GM21619 (cell line): ENCODE data around the gene AGAP1.

Source experiments
- ATAC-seq: cut with Tn5 transposase; IDR thresholded peaks from one replicate; pipeline ENCODE4 v1.9.1; 2021; ENCODE audit not compliant: unreplicated experiment

Gene AGAP1

DNA sequence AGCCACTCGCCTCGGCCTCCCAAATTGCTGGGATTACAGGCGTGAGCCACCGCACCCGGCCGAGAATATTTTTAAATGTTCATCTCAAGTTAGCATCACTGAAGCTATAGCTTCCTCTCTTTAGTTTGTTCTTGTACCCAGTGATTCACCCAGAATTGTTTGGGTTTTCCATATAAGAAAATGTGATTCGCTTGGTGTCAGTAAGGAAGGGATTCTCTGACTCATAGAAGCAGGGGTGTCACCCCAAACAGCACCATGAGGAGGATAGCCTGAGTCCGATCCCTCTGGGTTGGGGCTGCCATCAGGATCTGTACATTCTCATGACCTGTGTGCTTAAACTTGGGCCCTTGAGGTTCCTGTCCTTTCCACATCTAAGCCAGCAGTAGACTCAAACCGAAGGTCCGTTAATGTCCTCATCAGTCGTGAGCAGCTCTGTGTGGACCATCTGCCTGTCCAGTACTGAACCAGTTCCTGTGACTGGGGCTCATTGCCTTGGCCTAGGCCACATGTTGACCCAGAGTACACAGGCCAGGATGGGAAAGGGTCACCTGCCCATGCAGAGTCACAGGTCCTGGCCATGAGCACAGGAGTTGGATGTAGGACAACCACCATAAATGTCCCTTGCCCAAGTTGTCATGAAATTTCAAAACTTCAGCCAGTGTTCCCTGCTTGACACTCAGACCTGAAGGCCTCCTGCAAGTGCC is 362.5 kb downstream of the AGAP1 start:
- no peak for ATAC-seq

GRCh38 chr2:235857598-235857997 is 363.8 kb downstream of the AGAP1 start:
- ATAC-seq: no peak

DNA sequence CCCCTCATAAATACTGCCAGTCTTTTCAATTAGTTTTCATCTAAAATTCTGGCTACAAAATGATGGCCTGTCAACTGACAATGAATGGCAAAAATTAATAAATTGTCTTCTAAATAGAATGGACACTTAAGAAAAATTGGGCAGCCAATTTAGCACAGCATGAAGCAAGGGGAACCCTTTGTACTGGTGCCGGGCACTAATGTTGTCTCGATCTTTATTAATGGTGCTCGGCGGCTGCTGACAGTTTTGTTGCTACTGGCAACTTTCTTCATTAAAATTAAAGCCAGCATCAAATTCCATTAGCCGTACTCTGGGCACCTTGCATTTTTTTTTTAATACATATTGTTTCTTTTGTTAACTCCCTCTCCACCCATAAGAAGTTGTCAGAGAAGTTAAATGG is 365.0 kb downstream of the AGAP1 start:
- no peak for ATAC-seq

DNA sequence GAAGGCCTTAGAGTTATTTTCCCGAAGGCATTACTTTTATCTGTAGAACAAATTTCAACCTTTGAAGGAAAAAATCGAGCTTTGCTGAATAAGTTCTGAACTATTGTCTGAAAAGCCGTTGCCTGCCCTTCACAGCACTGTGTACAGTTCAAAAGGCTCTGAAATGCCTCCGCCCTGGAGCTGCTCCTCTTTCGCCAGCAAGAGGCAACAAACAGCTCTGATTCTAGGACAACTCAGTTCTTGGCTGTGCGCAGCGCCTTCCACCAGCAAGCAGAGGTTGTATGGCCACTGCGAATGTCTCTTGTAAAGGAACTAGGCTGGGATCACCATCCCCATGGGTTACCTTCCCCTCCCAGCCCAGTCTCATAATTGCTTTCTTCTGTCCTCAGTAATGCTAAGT is 365.8 kb downstream of the AGAP1 start:
- no peak for ATAC-seq

GRCh38 chr2:235860111-235860510 is 366.3 kb downstream of the AGAP1 start:
- ATAC-seq: no peak

- ATAC-seq: no peak
Observed at GRCh38 chr2:235860871-235861270, 367.0 kb downstream of the AGAP1 start.

GRCh38 chr2:235861383-235861782 is 367.5 kb downstream of the AGAP1 start:
- no peak for ATAC-seq

DNA sequence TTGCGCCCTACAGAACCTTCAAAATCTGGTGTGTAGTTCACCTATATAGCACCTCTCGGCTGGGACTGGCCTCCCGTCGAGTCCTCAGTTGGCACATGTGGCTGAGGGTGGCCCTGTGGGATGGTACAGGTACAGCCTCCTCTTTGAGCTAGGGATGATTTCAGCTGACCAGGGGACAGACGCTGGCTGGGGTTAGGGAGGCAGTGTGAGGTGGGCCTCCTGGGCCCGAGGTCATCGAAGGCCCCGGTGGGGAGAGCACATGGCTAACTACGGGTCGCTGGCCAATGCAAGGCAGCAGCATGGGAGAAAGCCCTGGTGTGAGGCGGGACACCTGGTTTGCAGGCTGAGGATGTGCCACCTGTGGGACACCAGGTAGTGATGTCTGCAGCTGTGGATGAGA is 369.6 kb downstream of the AGAP1 start:
- no peak for ATAC-seq

GRCh38 chr2:235864302-235864701 is 370.5 kb downstream of the AGAP1 start:
- no peak for ATAC-seq

- ATAC-seq: no peak
Observed at GRCh38 chr2:235864733-235865515, 371.1 kb downstream of the AGAP1 start.

- ATAC-seq: no peak
Observed at GRCh38 chr2:235866373-235866772, 372.5 kb downstream of the AGAP1 start.

DNA sequence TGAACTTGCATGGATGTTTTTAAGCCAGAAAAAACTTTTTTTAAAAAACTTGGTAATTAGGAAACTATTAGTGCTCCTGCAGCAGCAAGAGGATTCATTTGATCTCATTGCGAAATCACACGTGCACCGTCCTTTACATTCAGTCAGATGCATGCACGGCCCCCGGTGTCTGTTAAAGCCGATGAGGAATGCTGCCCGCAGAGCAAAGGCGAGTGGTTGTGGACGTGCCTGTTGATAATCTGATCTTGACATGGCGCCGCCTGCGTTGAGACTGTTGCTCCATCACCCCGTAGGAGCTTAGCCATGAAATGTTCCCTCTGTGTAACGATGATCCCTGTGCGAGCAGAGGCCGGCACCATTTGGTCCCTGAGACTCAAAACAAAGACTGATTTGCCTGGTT is 374.4 kb downstream of the AGAP1 start:
- ATAC-seq: no peak

DNA sequence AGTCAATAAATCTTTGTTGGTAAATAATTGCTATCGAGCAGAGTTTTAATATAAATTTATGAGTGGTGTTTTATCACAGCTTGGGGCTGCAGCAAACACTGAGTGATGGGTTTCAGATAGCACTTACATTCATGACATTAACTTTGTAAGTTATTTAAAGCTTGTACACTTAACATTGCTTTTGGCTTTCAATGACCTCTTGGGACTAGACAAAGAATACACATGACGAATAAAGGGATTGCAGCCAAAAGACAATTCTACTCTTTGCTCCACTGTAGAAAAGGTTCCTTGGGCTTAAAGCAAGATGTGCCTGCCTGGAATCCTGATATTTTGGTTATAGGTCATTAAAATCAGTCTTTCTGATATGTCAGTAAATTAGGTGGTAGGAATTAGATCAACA is 374.8 kb downstream of the AGAP1 start:
- no peak for ATAC-seq

GRCh38 chr2:235870515-235870914 is 376.7 kb downstream of the AGAP1 start:
- no peak for ATAC-seq

DNA sequence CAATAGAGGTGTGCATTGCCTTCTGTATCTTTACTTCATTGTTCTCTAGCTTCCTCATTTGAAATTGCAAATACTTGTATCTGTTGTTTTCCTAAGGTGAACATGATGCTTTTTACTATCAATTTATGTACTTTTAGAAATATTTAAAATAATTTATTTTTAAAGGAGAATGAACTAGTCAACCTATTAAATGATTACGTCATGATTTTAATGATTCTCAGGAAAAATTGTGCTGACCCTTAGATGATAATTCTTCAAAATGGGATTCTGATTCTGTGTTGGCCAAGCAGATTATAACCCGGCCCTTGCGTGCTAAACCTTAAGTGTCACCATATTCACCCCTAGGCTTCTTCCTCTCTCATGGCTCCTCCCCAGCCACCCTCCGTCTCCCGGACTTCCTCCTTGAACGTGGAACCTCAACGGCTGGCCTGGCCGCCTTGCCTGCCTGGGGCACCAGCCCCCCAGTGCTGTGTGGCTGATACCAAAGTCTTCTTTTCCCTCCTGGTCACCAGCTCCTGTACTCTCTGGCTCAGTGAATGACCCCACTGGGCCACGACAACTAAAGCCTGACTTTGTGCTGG is 382.3 kb downstream of the AGAP1 start:
- no peak for ATAC-seq

DNA sequence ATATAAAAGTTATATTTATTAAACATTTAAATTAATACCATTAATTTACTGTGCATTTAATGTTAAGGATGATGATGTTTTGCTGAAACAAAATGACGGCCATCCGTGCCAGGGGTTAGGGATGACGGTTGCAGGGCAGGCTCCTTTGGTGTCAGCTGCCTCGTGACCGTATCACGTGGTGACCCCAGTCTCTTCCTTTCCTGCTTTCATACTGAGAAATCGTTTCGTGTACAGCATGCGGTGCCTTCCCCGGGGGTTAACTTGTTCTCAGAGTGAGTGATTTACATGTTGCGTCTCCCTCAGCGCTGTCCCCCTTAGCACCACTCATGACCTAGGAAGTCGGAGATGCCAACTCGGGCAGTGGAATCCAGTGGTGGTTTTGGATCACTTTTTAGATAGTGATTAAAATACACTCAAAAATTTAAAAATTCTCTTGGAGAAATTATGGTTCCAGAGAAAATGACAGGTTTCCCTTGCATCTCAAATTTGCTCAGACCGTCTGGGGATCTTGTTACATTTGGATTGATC is 383.5 kb downstream of the AGAP1 start:
- no peak for ATAC-seq

GRCh38 chr2:235879116-235879515 is 385.3 kb downstream of the AGAP1 start:
- no peak for ATAC-seq

- no peak for ATAC-seq
Observed at GRCh38 chr2:235883675-235884074, 389.8 kb downstream of the AGAP1 start.

- no peak for ATAC-seq
Observed at GRCh38 chr2:235889302-235889630, 395.4 kb downstream of the AGAP1 start.

- no peak for ATAC-seq
Observed at GRCh38 chr2:235893129-235893698, 399.4 kb downstream of the AGAP1 start.

DNA sequence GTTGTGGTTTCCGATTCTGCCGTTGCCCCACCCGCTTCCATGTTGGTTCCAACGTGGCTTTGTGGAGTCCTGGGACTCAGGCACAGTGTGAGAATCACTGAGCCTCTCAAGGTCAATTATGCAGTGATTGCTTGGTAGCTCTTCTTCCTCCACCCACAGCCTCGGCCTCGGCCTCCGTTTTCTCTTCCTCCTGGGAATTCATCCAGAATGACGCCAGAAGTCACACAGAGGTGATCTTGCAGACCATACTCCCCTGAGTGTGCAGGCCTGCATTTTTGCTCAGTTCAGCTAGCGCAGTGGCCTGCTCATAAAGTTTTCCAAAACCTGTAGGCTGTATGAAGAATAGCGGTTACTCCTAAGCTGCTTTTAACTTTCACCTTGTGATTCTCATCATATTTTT is 401.0 kb downstream of the AGAP1 start:
- ATAC-seq: no peak

GRCh38 chr2:235896061-235896460 is 402.2 kb downstream of the AGAP1 start:
- ATAC-seq: no peak
